Measurements from ENCODE around the gene NHSL2.

GRCh38 chrX:71895607-71896006, 15.0 kb upstream of the NHSL2 start:
- no peak for TF ChIP-seq CTCF (IDR thresholded peaks at IDR 0.05; ENCODE audit: borderline replicate concordance, extremely low read depth, low read length, poor library complexity, severe bottlenecking)
- TF ChIP-seq EZH2 (IDR thresholded peaks at IDR 0.05; ENCODE audit: borderline replicate concordance, low read depth, low read length, severe bottlenecking) = no peak

Data from DND-41 (cell line).